Hepatocyte (in vitro differentiated cells): ENCODE measurements around the gene RNF141.

Experiments used
- CTCF ChIP-seq: fragments of 200-600 bp; sonication (generic); IDR thresholded peaks from 2 replicates; pipeline ENCODE4 v1.5.1; 2016; ENCODE audit warnings: antibody characterized with exemption, mild to moderate bottlenecking; ENCODE audit not compliant: poor library complexity
- EZH2 ChIP-seq: fragments of 200-600 bp; sonication (generic); IDR thresholded peaks from 2 replicates; pipeline ENCODE4 v1.6.1; 2016; ENCODE audit warnings: antibody characterized with exemption, mild to moderate bottlenecking, borderline replicate concordance
- EZH2phosphoT487 ChIP-seq: fragments of 200-600 bp; sonication (generic); IDR thresholded peaks from one replicate; pipeline ENCODE4 v1.6.1; 2018; ENCODE audit warnings: antibody characterized with exemption, mild to moderate bottlenecking, low read depth, moderate library complexity; ENCODE audit not compliant: unreplicated experiment, severe bottlenecking

- TF ChIP-seq CTCF (no peak), EZH2 (no peak), EZH2phosphoT487 (no peak)
Measured at GRCh38 chr11:10565493-10565892, 24.5 kb upstream of the RNF141 start.
